Neutrophil (primary cell): Measurements from ENCODE around the gene ZBTB20.

Source experiments
- H3K27ac ChIP-seq: fragments of 200-600 bp; sonication (generic); 2 replicates; pipeline ENCODE4 v1.5.1; 2016; ENCODE audit warnings: mild to moderate bottlenecking, moderate library complexity
- H3K27me3 ChIP-seq: fragments of 200-600 bp; sonication (generic); 2 replicates; pipeline ENCODE4 v1.6.0; 2016; ENCODE audit warnings: mild to moderate bottlenecking
- H3K36me3 ChIP-seq: fragments of 200-600 bp; sonication (generic); 2 replicates; pipeline ENCODE4 v1.5.1; 2017
- H3K4me1 ChIP-seq, 2 experiments: fragments of 200-600 bp in 1 of 2; sonication (generic) in 1 of 2; 1 replicate in 1 of 2; 2 replicates in 1 of 2; pipeline versions ENCODE4 v1.5.1 to v1.6.1; 2013 to 2016; ENCODE audit warnings: low read depth in 1 of 2, low read length in 1 of 2, mild to moderate bottlenecking in 1 of 2, moderate library complexity in 1 of 2; ENCODE audit not compliant: control insufficient read depth in 1 of 2, insufficient read depth in 1 of 2
- H3K4me3 ChIP-seq, 2 experiments: fragments of 200-600 bp in 1 of 2; sonication (generic) in 1 of 2; 1 replicate in 1 of 2; 2 replicates in 1 of 2; pipeline ENCODE4 v1.5.1; 2013 to 2016; ENCODE audit warnings: low read depth in 1 of 2, low read length in 1 of 2, mild to moderate bottlenecking in 1 of 2, moderate library complexity in 1 of 2
- H3K9me3 ChIP-seq: fragments of 200-600 bp; sonication (generic); 2 replicates; pipeline ENCODE4 v1.5.1; 2016
- CTCF ChIP-seq: fragments of 200-600 bp; sonication (generic); IDR thresholded peaks from 2 replicates; pipeline ENCODE4 v1.5.1; 2016; ENCODE audit warnings: antibody characterized with exemption

Gene ZBTB20

GRCh38 chr3:114953800-114954199, 193.3 kb downstream of the ZBTB20 start:
- H3K9me3 ChIP-seq = peaks cover 8% of the 10 kb centered on the region
- H3K27me3 ChIP-seq = no peaks in the 10 kb centered on the region
- H3K4me3 ChIP-seq = no peak overlapping the region
- H3K27ac ChIP-seq = no peak overlapping the region
- H3K4me1 ChIP-seq = no peaks in the 10 kb centered on the region
- no peaks in the 10 kb centered on the region for H3K36me3 ChIP-seq
- no peak for TF ChIP-seq CTCF

GRCh38 chr3:114953215-114953799, 193.8 kb downstream of the ZBTB20 start:
- Histone ChIP-seq H3K9me3 (peaks cover 8% of the 10 kb centered on the region), H3K27me3 (no peaks in the 10 kb centered on the region), H3K4me3 (no peak overlapping the region), H3K27ac (no peak overlapping the region), H3K36me3 (no peaks in the 10 kb centered on the region), H3K4me1 (no peaks in the 10 kb centered on the region)
- TF ChIP-seq CTCF = no peak

- H3K9me3 ChIP-seq = no peaks in the 10 kb centered on the region
- H3K27ac ChIP-seq = no peak overlapping the region
- no peaks in the 10 kb centered on the region for H3K27me3 ChIP-seq
- H3K36me3 ChIP-seq = no peaks in the 10 kb centered on the region
- H3K4me1 ChIP-seq = no peaks in the 10 kb centered on the region
- TF ChIP-seq CTCF = no peak
- H3K4me3 ChIP-seq = no peak overlapping the region
These were observed 204.3 kb downstream of the ZBTB20 start for GRCh38 chr3:114942773-114943172.

- no peaks in the 10 kb centered on the region for H3K36me3 ChIP-seq
- no peaks in the 10 kb centered on the region for H3K4me1 ChIP-seq
- no peak for TF ChIP-seq CTCF
- H3K27me3 ChIP-seq = no peaks in the 10 kb centered on the region
- H3K27ac ChIP-seq = no peak overlapping the region
- no peaks in the 10 kb centered on the region for H3K9me3 ChIP-seq
- no peak overlapping the region for H3K4me3 ChIP-seq
These were observed 205.3 kb downstream of the ZBTB20 start for GRCh38 chr3:114941626-114942309.

- TF ChIP-seq CTCF = no peak
- no peaks in the 10 kb centered on the region for H3K4me1 ChIP-seq
- H3K36me3 ChIP-seq = no peaks in the 10 kb centered on the region
These were observed 207.2 kb downstream of the ZBTB20 start for GRCh38 chr3:114939920-114940319.

More at GRCh38 chr3:114939920-114940319, 207.2 kb downstream of the ZBTB20 start:
- Histone ChIP-seq H3K27ac (no peak overlapping the region), H3K27me3 (no peaks in the 10 kb centered on the region), H3K9me3 (no peaks in the 10 kb centered on the region), H3K4me3 (no peak overlapping the region)
